HCT116 (cell line): ENCODE results near the gene TNFAIP2.

Experiments
- ATF3 ChIP-seq: IDR thresholded peaks from 2 replicates; pipeline ENCODE4 v1.6.1; 2012
- CTCF ChIP-seq, 3 experiments: fragments of 200-600 bp in 1 of 3; sonication (generic) in 1 of 3; IDR thresholded peaks in 2 of 3; conservative IDR thresholded peaks in 1 of 3; 2 replicates each; pipeline ENCODE4 v1.5.1; 2012 to 2017; ENCODE audit warnings: low read depth in 2 of 3, low read length in 2 of 3, antibody characterized with exemption in 1 of 3, borderline replicate concordance in 1 of 3, control low read depth in 1 of 3, mild to moderate bottlenecking in 1 of 3, mixed read lengths in 1 of 3, mixed run types in 1 of 3, moderate library complexity in 1 of 3; ENCODE audit not compliant: insufficient read depth in 1 of 3
- EGR1 ChIP-seq: IDR thresholded peaks from 2 replicates; pipeline ENCODE4 v1.6.1; 2012; ENCODE audit warnings: low read depth
- EZH2 ChIP-seq: fragments of 200-600 bp; sonication (generic); IDR thresholded peaks from 2 replicates; pipeline ENCODE4 v1.6.1; 2017; ENCODE audit warnings: antibody characterized with exemption, mixed run types
- EZH2phosphoT487 ChIP-seq: fragments of 200-600 bp; IDR thresholded peaks from 2 replicates; pipeline ENCODE4 v1.6.1; 2018; ENCODE audit warnings: antibody characterized with exemption, borderline replicate concordance
- POLR2A ChIP-seq: IDR thresholded peaks from 2 replicates; pipeline ENCODE4 v1.7.0; 2011; ENCODE audit warnings: borderline replicate concordance; ENCODE audit not compliant: insufficient read depth, insufficient read length; ENCODE audit errors: extremely low read depth
- POLR2AphosphoS5 ChIP-seq: IDR thresholded peaks from 2 replicates; pipeline ENCODE4 v1.6.1; 2011; ENCODE audit warnings: mild to moderate bottlenecking, low read depth, low read length, moderate library complexity
- REST ChIP-seq: IDR thresholded peaks from 2 replicates; pipeline ENCODE4 v1.6.1; 2012; ENCODE audit warnings: low read depth
- SIN3A ChIP-seq: IDR thresholded peaks from 2 replicates; pipeline ENCODE4 v1.6.1; 2012; ENCODE audit warnings: low read depth
- ZFX ChIP-seq: fragments of 450-650 bp; IDR thresholded peaks from 2 replicates; pipeline ENCODE4 v1.6.1; 2017
- ZNF274 ChIP-seq: fragments of 200-500 bp; sonication (Bioruptor generic); IDR thresholded peaks from 2 replicates; pipeline ENCODE4 v1.6.1; 2014; ENCODE audit warnings: mild to moderate bottlenecking, low read depth, low read length, inconsistent platforms

- TF ChIP-seq EGR1 (no peak), CTCF (IDR thresholded peaks at IDR 0.05 in 2 of 3, conservative IDR thresholded peaks at IDR 0.05 in 1 of 3; ENCODE audit: borderline replicate concordance in 1 of 3, insufficient read depth in 1 of 3, low read depth in 2 of 3, low read length in 2 of 3) (no peak), REST (no peak), POLR2A (no peak), POLR2AphosphoS5 (no peak), ATF3 (no peak), EZH2 (no peak), ZFX (no peak), SIN3A (no peak), EZH2phosphoT487 (no peak), ZNF274 (no peak)
Observed at GRCh38 chr14:103163199-103163598, 39.9 kb downstream of the TNFAIP2 start.
